ENCODE measurements around the gene CYBRD1.

Gene CYBRD1

GRCh38 chr2:171602352-171602751, 80.1 kb downstream of the CYBRD1 start:
- TF ChIP-seq, protein P1, sequence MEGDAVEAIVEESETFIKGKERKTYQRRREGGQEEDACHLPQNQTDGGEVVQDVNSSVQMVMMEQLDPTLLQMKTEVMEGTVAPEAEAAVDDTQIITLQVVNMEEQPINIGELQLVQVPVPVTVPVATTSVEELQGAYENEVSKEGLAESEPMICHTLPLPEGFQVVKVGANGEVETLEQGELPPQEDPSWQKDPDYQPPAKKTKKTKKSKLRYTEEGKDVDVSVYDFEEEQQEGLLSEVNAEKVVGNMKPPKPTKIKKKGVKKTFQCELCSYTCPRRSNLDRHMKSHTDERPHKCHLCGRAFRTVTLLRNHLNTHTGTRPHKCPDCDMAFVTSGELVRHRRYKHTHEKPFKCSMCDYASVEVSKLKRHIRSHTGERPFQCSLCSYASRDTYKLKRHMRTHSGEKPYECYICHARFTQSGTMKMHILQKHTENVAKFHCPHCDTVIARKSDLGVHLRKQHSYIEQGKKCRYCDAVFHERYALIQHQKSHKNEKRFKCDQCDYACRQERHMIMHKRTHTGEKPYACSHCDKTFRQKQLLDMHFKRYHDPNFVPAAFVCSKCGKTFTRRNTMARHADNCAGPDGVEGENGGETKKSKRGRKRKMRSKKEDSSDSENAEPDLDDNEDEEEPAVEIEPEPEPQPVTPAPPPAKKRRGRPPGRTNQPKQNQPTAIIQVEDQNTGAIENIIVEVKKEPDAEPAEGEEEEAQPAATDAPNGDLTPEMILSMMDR (IDR thresholded peaks at IDR 0.05; ENCODE audit: low read depth, low read length) = no peak
- H3K4me1 ChIP-seq = no peaks in the 10 kb centered on the region
- no peak overlapping the region for H3K4me3 ChIP-seq (ENCODE audit: low read depth, low read length)
- H3K36me3 ChIP-seq = no peaks in the 10 kb centered on the region
- no peaks in the 10 kb centered on the region for H3K9me3 ChIP-seq
- no peak for DNase-seq
- H3K27me3 ChIP-seq = no peaks in the 10 kb centered on the region
